ENCODE results near the gene LTF.

Gene LTF

GRCh38 chr3:46467562-46467961, 2.9 kb upstream of the LTF start:
- no peak for DNase-seq

- DNase-seq: no peak
Observed at GRCh38 chr3:46466871-46467403, 2.2 kb upstream of the LTF start.

GRCh38 chr3:46466273-46466672, 1.6 kb upstream of the LTF start:
- DNase-seq: no peak

- no peak for DNase-seq
Observed at GRCh38 chr3:46465196-46465520, 453 bp upstream of the LTF start.

DNA sequence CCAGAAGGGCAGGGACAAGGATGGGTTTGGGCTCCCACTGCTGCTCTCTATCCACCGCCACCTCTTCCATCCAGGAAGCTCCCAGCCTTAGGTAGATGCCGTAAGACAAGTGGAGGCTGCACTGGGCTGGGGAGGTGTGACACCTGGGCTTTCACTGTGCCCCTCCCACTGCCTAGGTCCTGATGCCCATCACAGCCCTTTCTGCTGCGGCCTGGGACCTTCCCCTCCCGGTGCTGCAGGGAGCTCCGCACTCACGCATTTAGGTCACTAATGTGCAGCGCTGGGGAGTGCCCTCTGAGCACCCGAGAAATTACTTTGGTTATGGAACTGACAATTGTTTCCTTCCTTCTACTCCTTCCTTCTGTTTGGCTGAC, 850 bp downstream of the LTF start:
- no peak for DNase-seq

DNA sequence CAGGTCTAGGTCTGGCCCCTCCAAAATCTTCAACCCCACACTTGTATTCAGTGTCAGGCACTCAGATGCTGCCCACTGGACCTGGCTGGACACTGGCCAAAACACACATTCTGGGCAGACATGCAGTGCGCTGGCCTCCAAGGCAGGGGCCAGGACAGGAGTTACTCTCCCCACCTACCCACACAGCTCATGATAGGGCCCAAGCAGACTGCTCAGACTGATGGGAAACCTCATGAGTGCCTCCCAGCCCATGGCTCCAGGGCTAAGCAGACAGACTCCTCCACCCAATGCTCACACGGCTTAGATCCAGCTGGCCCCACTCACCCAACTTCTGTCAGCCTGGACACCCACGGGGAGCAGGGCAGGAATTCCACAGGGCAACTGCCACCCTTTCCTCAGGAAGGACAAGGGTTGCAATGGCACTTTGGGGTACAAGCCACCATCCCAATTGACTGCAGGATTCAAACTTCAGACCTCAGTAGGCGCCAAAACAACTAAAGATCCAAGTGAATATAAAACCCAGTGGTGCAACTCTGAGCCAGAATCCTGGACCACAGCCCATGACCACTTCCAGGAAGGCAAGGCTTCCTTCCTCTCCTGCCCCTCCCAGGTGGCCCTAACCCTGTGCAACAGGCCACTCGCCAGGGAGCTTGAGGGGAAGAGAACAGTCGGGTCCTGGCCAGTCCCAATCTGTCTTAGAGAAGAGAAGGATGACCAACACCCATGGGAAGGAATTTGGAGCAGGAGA, 1.4 kb downstream of the LTF start:
- DNase-seq: no peak

DNA sequence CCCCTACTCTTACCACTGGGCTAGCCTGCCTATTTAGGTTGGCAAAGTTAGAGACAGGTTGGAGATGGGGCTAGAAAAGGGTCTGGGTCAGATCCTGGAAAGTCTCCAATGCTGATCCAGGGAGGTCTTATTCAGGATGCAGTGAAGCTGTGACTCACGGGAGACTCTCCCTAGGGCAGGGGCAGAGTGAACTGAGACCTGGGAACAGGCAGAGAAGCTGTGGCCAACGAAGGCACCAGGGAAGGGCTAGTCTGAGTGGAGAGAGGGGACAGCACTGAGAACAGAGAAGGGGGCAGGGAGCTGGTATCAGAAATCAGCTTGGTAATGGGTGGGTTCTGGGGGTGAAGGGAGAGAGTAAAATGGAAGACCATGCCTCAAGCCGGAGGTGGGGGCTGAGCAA, 2.2 kb downstream of the LTF start:
- DNase-seq: no peak

- DNase-seq: no peak
Observed at GRCh38 chr3:46462111-46462510, 2.6 kb downstream of the LTF start.

DNA sequence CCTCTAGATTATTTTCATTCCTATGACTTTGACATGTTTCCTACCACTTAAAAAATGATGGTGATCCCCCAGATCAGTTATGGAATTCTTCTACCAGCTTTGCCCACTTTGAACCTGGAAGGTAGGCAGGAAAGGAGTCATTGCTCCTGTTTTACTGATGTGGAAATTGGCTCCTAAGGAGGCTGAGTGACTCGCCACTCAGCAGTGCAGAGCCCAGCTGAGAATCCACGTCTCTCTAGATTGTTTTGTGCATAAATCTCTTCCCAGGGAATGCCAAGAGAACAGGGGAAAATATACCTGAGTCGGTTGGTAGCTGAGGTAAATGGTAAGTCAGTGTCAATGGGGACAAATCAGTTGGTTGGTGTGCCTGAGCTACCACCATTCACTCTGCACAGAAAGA, 4.7 kb downstream of the LTF start:
- no peak for DNase-seq

DNA sequence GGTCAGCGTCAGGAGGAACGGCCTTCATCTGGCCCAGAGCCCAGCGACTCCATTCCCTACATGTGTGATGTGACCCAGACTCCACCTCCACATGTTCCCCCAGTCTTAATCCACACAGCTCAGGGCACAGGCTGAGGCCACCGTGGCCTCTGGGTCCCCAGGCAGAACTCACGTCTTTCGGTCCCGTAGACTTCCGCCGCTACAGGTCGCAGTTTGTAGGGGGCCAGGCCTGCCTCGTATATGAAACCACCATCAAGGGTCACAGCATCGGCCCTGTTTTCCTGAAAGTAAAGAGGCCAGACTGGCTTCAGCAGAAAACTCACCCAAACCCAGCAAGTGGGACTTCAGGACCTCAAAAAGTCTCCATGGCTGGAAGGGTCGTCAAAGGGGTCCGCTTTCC, 8.6 kb downstream of the LTF start:
- DNase-seq: no peak

DNA sequence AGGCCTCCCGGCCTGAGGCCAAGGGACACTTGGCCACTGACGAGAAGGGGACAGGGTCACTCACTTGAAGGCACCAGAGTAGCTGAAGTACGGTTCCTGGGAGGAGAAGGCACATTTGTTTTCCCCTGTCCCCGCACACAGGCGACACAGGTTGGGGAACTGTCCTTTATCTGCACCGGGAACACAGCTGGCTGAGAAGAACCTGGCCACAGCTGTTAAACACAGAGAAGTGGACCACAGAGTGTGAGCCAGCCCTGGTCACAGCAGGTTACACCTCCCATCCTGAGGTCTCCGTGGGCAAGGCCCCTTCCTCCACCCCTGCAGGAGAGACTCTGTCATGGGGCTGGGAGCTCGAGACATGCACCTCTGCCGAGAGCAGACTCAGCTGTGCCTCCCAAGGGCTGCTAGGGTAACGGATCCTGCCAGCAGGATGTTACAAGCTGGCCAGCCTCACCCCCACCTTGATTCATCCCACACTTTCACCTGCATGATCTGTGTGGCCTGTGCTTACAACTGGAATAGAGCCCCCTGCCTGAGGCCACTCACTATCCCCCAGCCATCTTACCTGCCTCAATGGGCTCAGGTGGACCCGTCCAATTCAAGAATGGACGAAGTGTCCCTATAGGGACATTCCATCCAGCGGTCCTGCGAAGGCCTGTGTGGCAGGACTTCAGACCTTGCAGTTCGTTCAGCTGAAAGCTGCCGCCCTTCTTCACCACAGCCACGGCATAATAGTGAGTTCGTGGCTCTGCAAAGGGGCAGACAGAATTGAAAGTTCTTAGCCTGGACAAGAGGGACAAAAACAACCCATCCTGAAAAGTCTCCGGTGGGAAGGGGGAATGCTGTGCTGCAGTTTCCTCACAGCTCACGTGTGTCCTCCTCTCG, 9.2 kb downstream of the LTF start:
- no peak for DNase-seq

- DNase-seq: no peak
Observed at GRCh38 chr3:46454606-46455005, 10.1 kb downstream of the LTF start.

DNA sequence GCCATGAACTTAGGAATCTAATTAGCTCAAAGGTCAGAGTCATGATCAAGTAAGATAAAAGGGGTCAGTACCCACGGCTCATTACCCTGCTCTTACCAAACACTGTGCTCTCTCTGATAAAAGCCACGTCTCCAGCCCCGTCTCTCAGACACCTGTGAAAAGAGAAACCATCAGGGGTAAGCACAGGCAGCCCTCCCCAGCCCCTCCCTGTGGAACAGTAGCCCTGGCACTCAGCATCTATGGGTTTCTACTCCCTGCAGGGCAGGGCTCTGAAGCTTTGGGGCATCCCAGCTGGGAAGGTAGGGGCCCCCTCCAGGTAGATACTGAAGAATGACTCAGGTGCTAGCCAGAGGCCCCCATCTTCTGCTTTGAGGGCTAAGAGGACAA, 10.5 kb downstream of the LTF start:
- no peak for DNase-seq

GRCh38 chr3:46453526-46454208, 11.0 kb downstream of the LTF start:
- no peak for DNase-seq

DNA sequence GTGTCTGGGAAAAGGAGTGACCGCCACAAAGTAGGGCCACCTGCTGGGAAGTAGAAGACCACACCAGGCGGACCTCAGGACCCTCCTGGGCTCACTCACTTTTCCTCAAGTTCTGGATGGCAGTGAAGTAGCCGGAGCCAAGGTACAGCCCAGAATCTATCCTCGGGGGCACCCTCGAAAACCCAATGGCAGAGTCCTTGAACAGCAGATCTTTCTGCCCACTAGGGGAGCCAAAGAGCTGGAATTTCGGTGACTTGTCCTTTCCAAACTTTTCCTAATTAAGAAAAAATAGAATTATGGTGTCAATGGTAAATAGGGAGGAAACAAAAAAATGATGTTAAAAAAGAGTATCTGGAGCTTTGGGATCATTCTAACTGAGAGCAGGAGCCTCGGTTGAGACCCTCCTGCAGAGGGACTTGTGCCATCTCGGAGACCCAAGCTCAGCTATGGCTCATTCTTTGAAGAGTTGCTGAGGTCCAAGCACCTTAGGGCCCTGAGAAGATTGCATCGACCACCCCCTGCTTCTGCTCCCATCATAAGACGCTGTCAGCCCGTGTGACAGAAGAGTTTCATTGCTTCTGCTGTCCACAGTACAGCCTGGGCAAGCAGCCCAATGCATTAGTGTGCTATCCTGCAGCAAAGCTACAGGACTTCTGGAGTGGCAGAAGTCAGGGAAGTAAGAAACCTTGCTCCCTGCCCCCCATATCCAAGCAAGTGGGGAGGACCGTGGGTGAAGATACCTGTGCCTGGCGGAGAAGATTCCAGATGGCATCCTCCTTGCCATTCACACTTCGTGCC, 14.8 kb downstream of the LTF start:
- no peak for DNase-seq

DNA sequence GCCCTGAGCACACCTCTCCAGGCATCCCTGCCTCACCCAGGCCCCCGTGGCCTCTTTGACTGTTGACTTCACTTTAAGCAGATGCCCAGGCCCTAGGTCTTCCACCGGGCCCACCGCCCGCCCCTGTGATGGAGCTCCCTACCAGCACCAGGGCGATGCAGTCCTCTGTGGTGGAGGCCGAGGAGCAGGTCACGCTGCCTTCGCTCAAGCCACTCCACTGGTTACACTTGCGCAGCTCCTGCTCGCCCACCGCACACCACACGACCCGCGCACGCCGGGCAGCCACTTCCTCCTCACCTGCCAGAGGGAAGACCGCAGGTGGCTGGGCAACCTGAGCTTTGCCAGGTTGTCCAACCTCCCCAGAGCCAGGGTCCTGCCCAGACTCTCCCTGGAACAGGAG, 16.0 kb downstream of the LTF start:
- DNase-seq: no peak

GRCh38 chr3:46447228-46447985, 17.3 kb downstream of the LTF start:
- DNase-seq: no peak

DNA sequence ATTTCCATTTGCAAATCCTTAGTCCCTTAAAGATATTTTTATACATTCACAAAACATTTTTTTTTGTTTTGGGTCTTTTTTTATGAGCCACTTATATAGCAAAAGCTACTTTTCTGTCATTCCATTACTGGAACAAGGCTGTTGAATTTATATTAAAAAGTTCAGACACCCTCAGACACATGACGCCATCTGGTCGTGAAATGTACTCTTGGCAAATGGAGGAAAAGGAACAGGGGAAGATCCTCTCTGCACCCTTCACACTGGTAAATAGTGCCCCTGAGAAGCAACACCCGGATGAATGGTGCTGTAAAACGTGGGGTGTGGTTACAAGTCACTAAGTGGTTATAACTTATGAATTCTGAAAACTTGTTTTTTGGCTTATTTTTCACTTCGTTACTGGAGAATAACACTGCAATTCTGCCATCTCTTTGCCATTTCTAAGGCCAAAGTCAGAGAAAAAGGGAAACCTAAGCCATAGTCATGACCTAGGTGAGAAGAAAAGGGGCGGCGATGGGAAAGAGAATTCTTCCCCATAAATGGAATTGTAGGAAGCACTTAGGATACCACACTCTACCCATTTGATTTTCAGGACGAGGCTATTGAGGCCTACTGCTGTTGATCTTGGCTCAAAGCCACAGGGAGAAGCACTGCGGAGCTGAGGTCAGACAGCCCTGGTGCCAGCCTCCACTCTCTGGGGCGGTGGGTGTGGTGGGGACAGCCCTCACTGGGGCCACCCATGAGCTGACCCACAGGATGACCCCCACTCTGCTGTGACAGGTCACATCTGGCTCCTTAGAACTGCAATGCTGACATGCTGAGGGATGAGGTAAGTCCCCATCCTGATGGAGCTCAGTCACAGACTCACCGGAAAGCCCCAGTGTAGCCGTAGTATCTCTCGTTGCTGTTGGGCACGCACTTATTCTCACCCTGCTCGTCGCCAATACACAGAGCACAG, 21.9 kb downstream of the LTF start:
- no peak for DNase-seq

- no peak for DNase-seq
Observed at GRCh38 chr3:46440531-46441294, 24.0 kb downstream of the LTF start.

GRCh38 chr3:46438831-46439230, 25.9 kb downstream of the LTF start:
- no peak for DNase-seq

All from NCI-H2081 treated with DMSO at 0.1 percent for 48 hours (cell line).